Mammary epithelial cell (primary cell): ENCODE results near the gene KIF11.

Source experiments
- CTCF ChIP-seq, 2 donors: IDR thresholded peaks in 1 of 2; conservative IDR thresholded peaks in 1 of 2; 2 replicates each; pipeline ENCODE4 v1.5.1; 2011 to 2012; ENCODE audit warnings: inconsistent platforms in 2 of 2, low read length in 2 of 2, mild to moderate bottlenecking in 2 of 2, control low read depth in 1 of 2, low read depth in 1 of 2; ENCODE audit not compliant: insufficient read depth in 1 of 2; ENCODE audit errors: extremely low read depth in 1 of 2
- EZH2 ChIP-seq: IDR thresholded peaks from 2 replicates; pipeline ENCODE4 v1.6.1; 2012; ENCODE audit warnings: low read length, inconsistent platforms, borderline replicate concordance

GRCh38 chr10:92592761-92593618, at the start of gene KIF11:
- no peak for TF ChIP-seq CTCF (conservative IDR thresholded peaks at IDR 0.05 in 1 of 2, IDR thresholded peaks at IDR 0.05 in 1 of 2; ENCODE audit: extremely low read depth in 1 of 2, insufficient read depth in 1 of 2, low read depth in 1 of 2, low read length in 2 of 2)
- no peak for TF ChIP-seq EZH2
